OCI-LY1 (cell line): ENCODE results near the gene ERVH48-1.

Source experiments
- EZH2 ChIP-seq: fragments of 200-600 bp; sonication (generic), shearing (Covaris generic); IDR thresholded peaks from 2 replicates; pipeline ENCODE4 v1.8.0; 2017; ENCODE audit warnings: borderline replicate concordance, mixed run types, mild to moderate bottlenecking, antibody characterized with exemption, low read length, moderate library complexity, mixed read lengths
- TF ChIP-seq, protein P1 (sequence below): fragments of 200-600 bp; sonication (generic), shearing (Covaris generic); IDR thresholded peaks from 2 replicates; pipeline ENCODE4 v1.5.1; 2017; ENCODE audit warnings: mild to moderate bottlenecking, antibody characterized with exemption, low read length, moderate library complexity, mixed read lengths

DNA sequence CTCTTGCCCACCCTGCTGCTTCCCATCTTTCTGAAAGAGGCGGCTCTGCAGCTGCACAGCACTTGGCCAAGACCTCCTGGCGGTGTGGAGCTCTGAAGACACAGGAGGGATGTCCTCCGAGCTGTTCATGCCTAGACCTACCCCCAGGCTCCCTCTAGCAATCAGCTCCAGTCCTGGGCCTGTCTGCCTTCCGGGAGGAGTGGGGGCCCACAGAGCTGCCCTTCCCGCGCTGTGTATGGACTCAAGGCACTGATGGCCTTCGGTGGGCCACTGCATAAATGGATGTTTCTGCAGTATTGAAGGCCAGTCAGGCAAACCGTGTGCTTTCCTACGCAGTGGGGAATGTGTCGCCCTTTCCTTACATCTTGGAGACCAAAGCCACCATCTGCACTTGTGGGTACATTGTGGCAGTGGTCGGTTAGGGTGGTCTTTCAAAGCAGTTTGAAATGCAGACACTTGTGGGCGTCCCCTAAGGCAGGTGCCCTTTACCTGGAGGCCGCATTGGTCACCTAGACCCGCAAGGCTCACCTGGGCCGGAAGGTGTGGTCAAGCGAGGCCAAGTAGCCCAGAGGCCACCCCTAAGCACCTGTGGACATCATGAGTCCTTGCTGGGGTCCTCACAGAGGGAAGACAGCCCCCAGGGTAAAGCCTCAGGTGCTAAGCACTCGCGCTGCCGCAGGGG, 48.0 kb upstream of the ERVH48-1 start:
- TF ChIP-seq, protein P1, sequence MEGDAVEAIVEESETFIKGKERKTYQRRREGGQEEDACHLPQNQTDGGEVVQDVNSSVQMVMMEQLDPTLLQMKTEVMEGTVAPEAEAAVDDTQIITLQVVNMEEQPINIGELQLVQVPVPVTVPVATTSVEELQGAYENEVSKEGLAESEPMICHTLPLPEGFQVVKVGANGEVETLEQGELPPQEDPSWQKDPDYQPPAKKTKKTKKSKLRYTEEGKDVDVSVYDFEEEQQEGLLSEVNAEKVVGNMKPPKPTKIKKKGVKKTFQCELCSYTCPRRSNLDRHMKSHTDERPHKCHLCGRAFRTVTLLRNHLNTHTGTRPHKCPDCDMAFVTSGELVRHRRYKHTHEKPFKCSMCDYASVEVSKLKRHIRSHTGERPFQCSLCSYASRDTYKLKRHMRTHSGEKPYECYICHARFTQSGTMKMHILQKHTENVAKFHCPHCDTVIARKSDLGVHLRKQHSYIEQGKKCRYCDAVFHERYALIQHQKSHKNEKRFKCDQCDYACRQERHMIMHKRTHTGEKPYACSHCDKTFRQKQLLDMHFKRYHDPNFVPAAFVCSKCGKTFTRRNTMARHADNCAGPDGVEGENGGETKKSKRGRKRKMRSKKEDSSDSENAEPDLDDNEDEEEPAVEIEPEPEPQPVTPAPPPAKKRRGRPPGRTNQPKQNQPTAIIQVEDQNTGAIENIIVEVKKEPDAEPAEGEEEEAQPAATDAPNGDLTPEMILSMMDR, result peak; percentile 11; the same call in 1 of the 2 replicates
- no peak for TF ChIP-seq EZH2
